EH (cell line): ENCODE measurements around the gene SPINK13.
"Not testable (repeated sequence)": the region's sequence is repeated elsewhere in the genome, so short reads cannot be mapped to it uniquely, and the experiment has no call there.

Source experiments
- DNase-seq: peaks from one replicate; pipeline ENCODE4 v3.0.0-alpha.2; 2015; ENCODE audit warnings: low read depth

Gene SPINK13

GRCh38 chr5:148312153-148312552 lies 43.6 kb downstream of the SPINK13 start, which contains the start of gene SPINK7:
TSS of gene SPINK7 (plus strand) at chr5:148312423. CDS start at chr5:148312484, 61 bp downstream.
- DNase-seq = no peak

GRCh38 chr5:148314187-148314586 lies 45.6 kb downstream of the SPINK13 start:
- no peak for DNase-seq

GRCh38 chr5:148314731-148315130 lies 46.1 kb downstream of the SPINK13 start:
- no peak for DNase-seq

- DNase-seq = not testable (repeated sequence)
These were observed 51.7 kb downstream of the SPINK13 start for GRCh38 chr5:148320011-148320963.

GRCh38 chr5:148333262-148333849 lies 64.8 kb downstream of the SPINK13 start:
- no peak for DNase-seq

GRCh38 chr5:148335259-148335658 lies 66.7 kb downstream of the SPINK13 start, which contains the start of gene SPINK9:
TSS of gene SPINK9 (plus strand) at chr5:148335559. CDS start at chr5:148335614, 55 bp downstream.
- DNase-seq = no peak
